ENCODE data around the gene SMARCD2.

SMARCD2 gene

DNA sequence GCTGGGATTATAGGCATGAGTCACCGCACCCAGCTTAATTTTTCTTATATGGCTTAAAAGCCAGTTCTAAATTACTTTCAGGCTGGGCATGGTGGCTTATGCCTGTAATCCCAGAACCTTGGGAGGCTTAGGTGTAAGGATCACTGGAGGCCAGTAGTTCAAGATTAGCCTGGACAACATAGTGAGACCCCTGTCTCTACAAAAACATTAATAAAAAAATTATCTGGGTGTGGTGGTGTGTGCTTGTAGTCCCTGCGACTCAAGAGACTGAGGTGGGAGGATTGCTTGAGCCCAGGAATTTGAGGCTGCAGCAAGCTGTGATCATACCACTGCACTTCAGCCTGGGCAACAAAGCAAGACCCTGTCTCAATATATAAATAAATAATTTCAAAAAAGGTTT, 10.8 kb upstream of the SMARCD2 start:
- no peak for DNase-seq (ENCODE audit: low read depth)
- H3K4me3 ChIP-seq (ENCODE audit: low read depth, low read length) = no peak overlapping the region
- TF ChIP-seq, protein P1, sequence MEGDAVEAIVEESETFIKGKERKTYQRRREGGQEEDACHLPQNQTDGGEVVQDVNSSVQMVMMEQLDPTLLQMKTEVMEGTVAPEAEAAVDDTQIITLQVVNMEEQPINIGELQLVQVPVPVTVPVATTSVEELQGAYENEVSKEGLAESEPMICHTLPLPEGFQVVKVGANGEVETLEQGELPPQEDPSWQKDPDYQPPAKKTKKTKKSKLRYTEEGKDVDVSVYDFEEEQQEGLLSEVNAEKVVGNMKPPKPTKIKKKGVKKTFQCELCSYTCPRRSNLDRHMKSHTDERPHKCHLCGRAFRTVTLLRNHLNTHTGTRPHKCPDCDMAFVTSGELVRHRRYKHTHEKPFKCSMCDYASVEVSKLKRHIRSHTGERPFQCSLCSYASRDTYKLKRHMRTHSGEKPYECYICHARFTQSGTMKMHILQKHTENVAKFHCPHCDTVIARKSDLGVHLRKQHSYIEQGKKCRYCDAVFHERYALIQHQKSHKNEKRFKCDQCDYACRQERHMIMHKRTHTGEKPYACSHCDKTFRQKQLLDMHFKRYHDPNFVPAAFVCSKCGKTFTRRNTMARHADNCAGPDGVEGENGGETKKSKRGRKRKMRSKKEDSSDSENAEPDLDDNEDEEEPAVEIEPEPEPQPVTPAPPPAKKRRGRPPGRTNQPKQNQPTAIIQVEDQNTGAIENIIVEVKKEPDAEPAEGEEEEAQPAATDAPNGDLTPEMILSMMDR (IDR thresholded peaks at IDR 0.05; ENCODE audit: low read depth, low read length) = no peak
- TF ChIP-seq, protein P2, sequence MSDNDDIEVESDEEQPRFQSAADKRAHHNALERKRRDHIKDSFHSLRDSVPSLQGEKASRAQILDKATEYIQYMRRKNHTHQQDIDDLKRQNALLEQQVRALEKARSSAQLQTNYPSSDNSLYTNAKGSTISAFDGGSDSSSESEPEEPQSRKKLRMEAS (IDR thresholded peaks at IDR 0.05; ENCODE audit: low read depth, low read length) = no peak
- no peak for TF ChIP-seq POLR2A (IDR thresholded peaks at IDR 0.05; ENCODE audit: extremely low read depth, insufficient read length)
- TF ChIP-seq MYC (IDR thresholded peaks at IDR 0.05; ENCODE audit: low read depth, low read length) = no peak

DNA sequence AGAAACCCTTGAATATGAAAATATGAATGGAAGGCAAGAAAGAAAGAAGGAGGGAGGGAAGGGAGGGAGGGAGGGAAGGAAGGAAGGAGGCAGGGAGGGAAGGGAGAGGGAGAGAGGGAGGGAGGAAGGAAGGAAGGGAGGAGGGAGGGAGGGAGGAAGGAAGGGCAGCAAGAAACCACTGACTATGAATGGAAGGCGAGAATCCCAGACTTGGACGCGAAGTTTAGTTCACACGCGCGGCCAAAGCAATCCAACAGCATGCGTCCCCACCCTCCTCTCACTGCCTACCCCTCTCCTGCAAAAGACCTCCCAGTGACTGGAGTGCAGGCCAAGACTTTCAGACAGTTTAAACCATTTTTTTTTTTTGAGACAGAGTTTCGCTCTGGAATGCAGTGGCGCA, 7.9 kb upstream of the SMARCD2 start:
- TF ChIP-seq POLR2A (IDR thresholded peaks at IDR 0.05; ENCODE audit: extremely low read depth, insufficient read length) (no peak), MYC (IDR thresholded peaks at IDR 0.05; ENCODE audit: low read depth, low read length) (no peak)
- TF ChIP-seq, protein P1 (IDR thresholded peaks at IDR 0.05; ENCODE audit: low read depth, low read length) = no peak
- TF ChIP-seq, protein P2 (IDR thresholded peaks at IDR 0.05; ENCODE audit: low read depth, low read length) = no peak
- H3K4me3 ChIP-seq (ENCODE audit: low read depth, low read length) = no peak overlapping the region
- no peak for DNase-seq (ENCODE audit: low read depth)

DNA sequence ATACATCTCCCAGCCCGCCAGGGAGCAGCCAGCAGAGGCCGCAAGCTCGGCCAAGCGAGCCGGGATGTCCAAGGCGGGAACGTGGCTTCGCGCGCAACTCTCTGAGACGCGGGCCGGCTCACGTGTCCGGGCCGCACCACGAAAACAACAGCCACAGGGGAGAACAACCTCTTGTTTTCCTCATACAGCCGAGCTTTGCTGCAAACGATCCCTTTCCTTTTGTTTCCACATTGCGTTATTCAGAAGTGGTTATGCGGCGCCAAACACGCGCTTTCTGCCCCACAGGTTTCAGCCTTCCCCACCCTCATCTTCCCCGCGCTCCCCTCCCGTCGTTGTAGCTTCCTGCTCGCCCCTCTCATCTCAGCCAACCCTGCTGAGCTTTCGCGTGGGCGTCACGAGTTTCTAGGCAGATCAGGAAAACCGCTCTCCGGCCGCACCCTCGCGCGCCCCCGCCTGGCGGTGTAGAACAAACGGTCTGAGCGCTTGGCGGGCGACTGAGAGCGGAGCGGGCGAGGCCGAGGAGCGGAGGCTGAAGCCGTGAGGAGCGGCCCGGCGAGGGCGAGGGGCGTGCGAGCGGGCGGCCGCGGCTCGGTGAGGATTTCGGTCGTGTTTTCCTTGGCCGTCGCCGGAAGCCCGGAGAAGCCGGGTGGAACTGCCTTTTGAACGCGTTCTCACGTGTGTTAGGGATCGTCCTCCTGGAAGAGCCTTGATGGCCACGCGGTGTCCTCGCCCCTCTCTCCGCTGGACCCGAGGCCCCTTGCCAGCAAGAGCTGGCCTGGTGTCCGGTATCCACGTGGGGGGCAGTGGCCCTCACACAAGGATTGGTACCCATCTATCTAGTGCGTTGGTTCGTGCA, 6.6 kb upstream of the SMARCD2 start:
- TF ChIP-seq, protein P2 (IDR thresholded peaks at IDR 0.05; ENCODE audit: low read depth, low read length) = no peak
- no peak for TF ChIP-seq MYC (IDR thresholded peaks at IDR 0.05; ENCODE audit: low read depth, low read length)
- TF ChIP-seq, protein P1 (IDR thresholded peaks at IDR 0.05; ENCODE audit: low read depth, low read length) = no peak
- no peak for TF ChIP-seq POLR2A (IDR thresholded peaks at IDR 0.05; ENCODE audit: extremely low read depth, insufficient read length)
- peak; percentile 43 for DNase-seq (ENCODE audit: low read depth)

DNA sequence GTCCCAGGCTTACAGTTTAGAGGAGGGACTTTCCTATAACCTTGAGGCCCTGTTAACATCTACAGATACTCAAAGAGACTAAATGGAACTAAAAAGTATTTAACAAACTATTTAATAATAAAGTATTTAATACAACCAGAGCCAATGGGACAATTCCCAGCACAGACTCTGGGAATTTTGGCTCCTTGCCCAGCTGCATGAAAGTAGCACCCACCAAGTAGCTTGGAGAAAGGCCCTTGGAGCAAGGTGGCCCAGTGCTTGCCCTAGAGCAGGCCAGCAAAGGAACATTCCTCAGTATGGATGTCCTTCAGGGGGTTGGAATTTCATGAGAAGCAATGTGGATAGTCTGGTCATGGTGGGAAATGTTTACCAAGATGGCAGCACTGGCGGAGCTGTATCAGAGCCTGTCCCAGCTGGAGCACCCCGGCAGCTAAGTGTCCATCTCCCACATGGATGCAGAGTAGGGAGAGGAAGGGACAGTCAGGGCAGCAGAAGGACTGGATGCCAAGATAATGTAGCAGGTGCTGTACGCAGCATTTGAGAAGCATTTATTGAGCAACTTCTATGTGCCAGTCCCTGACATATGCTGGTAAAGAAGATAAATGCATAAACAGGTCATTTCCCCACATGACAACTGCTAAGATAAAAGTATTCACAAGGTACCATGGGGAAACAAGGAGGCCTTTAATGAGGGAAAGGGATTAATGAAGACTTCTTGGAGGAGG, 5.2 kb upstream of the SMARCD2 start:
- H3K4me3 ChIP-seq (ENCODE audit: low read depth, low read length) = no peak overlapping the region
- no peak for TF ChIP-seq POLR2A (IDR thresholded peaks at IDR 0.05; ENCODE audit: extremely low read depth, insufficient read length)
- TF ChIP-seq, protein P2 (IDR thresholded peaks at IDR 0.05; ENCODE audit: low read depth, low read length) = no peak
- TF ChIP-seq, protein P1 (IDR thresholded peaks at IDR 0.05; ENCODE audit: low read depth, low read length) = no peak
- no peak for DNase-seq (ENCODE audit: low read depth)

More for the DNA sequence above, 6.6 kb upstream of the SMARCD2 start:
- no peak overlapping the region for H3K4me3 ChIP-seq (ENCODE audit: low read depth, low read length)

DNA sequence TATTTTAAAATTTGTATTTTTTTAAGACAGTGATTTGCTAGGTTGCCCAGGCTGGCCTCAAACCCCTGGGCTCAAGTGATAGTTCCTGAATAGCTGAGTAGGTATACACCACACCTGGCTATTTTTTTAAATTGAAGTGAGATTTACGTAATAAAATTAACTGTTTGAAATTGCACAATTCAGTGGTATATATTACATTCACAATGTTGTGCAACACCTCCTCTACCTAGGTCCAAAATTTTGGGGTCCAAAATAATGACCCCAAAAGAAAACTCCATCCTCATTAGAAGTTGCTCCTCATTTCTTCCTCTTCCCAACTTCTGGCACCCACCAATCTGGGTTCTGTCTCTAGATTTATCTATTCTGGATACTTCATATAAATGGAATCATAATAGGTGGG, 3.0 kb upstream of the SMARCD2 start:
- no peak for TF ChIP-seq POLR2A (IDR thresholded peaks at IDR 0.05; ENCODE audit: extremely low read depth, insufficient read length)
- TF ChIP-seq, protein P2 (IDR thresholded peaks at IDR 0.05; ENCODE audit: low read depth, low read length) = no peak
- DNase-seq (ENCODE audit: low read depth) = no peak

More for the DNA sequence above, 3.0 kb upstream of the SMARCD2 start:
- no peak overlapping the region for H3K4me3 ChIP-seq (ENCODE audit: low read depth, low read length)

Measured in NB4 (cell line).